ENCODE measurements around the gene FOXP1.

GRCh38 chr3:71478568-71478967 is 105.0 kb downstream of the FOXP1 start:
- TF ChIP-seq ZNF703 (CRISPR knock-in tag; IDR thresholded peaks at IDR 0.05; ENCODE audit: borderline replicate concordance) (no peak), NBN (conservative IDR thresholded peaks at IDR 0.05) (no peak), TFE3 (CRISPR knock-in tag; IDR thresholded peaks at IDR 0.05) (no peak), CTCF (CRISPR knock-in tag; IDR thresholded peaks at IDR 0.05) (no peak), THAP8 (CRISPR knock-in tag; IDR thresholded peaks at IDR 0.05; ENCODE audit: borderline replicate concordance) (no peak), SKI (IDR thresholded peaks at IDR 0.05; ENCODE audit: partially characterized antibody) (no peak), ELF4 (CRISPR knock-in tag; IDR thresholded peaks at IDR 0.05; ENCODE audit: borderline replicate concordance) (no peak), MXD1 (CRISPR knock-in tag; IDR thresholded peaks at IDR 0.05) (no peak), KDM5B (CRISPR knock-in tag; IDR thresholded peaks at IDR 0.05; ENCODE audit: borderline replicate concordance) (no peak), POLR2A (IDR thresholded peaks at IDR 0.05; ENCODE audit: insufficient read depth in 1 of 2, low read depth in 2 of 2, low read length in 2 of 2) (no peak), ZNF432 (CRISPR knock-in tag; IDR thresholded peaks at IDR 0.05; ENCODE audit: borderline replicate concordance) (no peak), HBP1 (CRISPR knock-in tag; IDR thresholded peaks at IDR 0.05; ENCODE audit: low read depth) (no peak), REPIN1 (CRISPR knock-in tag; IDR thresholded peaks at IDR 0.05; ENCODE audit: borderline replicate concordance, low read depth) (no peak)
